GM18873 (cell line): ENCODE results near the gene FLNB.
A peak's percentile ranks its signal among the peaks of the same experiment; 100 is the strongest.
"Not testable (repeated sequence)": the region's sequence is repeated elsewhere in the genome, so short reads cannot be mapped to it uniquely, and the experiment has no call there.

Experiments used
- ATAC-seq: cut with Tn5 transposase; IDR thresholded peaks from one replicate; pipeline ENCODE4 v1.9.1; 2021; ENCODE audit warnings: mild to moderate bottlenecking, moderate library complexity, moderate number of reproducible peaks; ENCODE audit not compliant: unreplicated experiment, low FRiP score

Gene FLNB

DNA sequence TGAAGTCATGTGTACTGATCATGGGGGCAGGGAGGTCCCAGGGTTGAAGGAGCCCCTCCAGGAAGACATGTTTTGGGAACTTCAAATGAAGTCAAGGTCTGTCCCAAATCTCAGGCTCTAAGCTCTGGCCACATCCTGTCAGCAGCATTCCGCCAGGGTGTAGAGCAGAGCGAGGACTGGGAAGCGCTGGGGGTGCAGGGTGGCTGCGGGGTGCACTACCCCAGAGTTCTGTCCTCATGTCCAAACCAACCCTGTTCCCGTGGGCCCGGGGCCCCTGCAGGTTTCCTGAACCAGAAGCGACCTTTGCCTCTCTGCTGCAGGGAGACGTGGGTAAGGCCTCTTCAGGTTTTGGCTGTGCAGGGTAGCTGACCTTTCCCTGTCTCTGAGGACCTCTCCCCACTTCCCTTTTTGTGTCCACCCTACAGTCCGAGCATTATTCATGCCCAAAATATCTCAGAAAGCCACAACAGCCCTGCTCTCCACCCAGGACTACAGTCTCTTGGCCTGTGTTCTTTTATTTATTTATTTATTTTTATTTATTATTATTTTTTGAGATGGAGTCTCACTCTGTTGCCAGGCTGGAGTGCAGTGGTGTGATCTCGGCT lies 26.6 kb upstream of the FLNB start:
- ATAC-seq: no peak

DNA sequence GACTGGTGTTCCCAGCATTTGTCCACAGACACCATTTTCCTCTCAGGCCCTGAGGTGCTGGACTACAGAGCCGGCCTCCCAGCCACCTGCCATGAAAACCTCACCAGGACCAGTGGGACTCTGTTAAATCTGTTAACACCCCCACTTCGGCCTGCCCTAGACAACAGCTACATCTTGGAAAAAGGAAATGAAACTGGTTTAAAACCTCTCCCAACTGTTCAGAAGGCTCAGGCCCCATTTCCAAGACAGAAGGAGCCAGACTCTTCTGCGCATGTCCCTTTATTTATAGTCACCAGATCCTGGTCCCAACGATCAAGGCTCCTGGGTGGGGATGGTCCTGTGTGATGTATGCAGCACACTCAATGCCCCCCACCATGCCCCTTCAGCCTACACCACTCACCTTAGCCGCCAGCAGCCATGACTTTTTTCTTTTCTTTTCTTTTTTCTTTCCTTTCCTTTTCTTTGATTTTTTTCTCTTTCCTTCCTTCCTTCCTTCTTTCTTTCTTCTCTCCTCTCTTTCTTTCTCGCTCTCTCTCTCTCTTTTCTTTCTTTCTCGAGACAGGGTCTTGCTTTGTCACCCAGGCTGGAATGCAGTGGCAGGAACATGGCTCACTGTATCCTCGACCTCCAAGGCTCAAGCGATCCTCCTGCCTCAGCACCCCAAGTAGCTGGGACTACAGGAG lies 25.5 kb upstream of the FLNB start:
- no peak for ATAC-seq

DNA sequence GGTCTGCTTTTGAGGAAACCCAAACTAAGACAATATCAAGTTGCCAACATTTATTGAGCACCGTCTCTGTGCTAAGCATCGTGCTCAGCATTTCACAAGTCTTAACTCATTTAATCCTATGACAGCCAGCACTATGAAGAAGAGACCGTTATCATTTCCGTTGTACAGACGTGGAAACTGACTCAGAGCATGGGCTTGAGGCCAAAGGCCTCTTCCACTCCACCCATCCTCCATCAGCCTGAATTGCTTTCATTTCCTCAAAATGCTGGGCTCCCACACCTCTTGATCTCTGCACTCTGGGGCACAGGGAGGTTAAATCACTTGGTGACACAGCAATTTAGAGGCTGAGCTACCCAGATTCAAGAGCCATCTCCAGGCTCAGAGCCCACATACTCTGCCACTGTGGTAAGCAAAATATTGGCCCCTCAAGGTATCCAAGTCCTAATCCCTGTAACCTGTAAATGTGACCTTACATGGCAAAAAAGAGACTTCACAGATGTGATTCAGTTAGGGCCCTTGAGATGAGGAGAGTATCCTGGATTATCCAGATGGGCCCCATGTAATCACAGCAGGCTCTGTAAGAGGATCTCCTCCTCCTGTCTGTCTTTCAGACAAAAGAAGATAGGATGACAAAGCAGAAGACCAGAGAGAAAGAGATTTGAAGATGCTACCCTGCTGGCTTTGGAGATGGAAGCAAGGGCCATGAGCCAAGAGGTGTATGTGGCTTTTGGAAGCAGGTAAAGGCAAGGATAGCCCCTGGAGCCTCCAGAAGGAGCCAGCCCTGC lies 24.3 kb upstream of the FLNB start:
- peak; percentile 97 for ATAC-seq

DNA sequence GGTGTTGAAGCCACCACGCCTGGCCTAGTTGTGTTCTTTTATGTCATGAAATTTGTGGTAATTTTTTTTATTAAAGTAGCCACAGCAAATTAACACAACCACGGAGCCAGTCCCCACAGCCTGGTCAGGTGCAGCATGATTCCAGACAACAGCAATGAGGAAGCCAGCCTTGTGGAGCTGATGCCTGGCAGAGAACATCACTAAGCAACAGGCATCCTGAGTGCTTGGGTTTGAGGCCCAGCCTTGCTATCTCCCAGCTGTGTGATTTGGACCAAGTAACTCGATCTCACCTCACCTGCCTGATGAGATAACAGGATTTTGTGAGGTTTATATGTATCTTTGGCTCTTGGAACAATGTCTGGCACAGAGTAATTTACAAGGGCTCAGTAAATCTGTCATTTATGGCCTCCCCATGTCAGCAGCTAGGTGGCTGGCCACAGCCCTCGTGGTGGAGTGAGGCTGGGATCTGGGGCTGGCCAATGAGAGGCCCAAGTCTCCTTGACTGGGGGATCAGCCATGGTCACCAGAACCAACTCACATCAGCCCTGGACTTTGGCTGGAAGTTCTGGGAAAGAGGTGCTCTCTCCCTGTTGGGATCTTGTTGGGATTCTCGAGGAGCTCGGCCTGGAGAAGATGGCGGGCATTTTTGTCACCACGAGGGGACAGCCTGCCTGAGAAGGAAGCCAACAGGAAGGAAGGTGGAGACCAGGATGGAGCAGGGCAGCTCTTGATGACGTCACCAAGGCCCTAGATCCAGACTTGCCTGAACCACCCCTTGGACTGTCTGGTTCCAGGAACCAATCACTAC lies 22.8 kb upstream of the FLNB start:
- no peak for ATAC-seq

DNA sequence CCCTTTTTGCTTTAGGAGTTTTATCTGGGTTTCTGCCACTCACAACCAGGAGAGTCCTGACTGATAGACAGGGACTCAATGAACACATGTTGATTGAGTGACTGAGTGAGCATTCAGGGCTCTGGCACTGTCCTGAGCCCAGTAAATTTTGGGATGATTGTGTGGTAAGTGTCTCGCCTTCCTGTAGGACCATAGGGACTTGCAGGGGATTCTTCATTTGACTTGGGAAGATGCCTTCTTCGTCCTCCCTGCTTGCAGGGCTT lies 22.3 kb upstream of the FLNB start:
- no peak for ATAC-seq

DNA sequence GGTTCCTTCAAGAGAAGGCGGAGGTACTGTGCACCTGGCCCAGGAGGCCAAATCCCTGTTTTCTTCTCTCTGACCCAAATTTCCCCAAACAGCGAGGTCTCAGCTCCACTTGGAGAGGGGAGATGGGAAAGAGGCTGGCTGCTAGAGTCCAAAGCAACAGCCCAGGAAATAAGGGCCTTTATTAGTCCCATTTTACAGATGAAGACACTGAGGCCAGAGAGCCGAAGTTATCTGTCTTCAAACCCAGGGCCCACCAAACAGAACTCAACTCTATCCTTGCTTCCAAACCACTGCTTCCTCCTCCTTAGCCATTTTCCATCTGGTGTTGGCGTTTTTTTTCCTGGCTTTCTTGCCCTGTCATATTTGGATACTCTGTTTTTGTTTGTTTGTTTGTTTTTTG lies 22.0 kb upstream of the FLNB start:
- ATAC-seq: no peak

DNA sequence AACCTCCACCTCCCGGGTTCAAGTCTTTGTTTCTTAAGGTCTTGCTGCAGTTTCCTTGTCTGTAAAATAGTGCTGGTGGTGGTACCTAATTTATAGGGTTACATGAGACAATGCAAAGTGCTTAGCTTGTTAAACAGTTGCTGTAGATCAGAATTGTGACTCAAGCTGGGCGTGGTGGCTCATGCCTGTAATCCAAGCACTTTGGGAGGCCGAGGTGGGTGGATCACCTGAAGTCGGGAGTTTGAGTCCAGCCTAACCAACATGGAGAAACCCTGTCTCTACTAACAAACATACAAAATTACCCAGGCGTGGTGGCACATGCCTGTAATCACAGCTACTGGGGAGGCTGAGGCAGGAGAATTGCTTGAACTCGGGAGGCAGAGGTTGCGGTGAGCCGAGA lies 19.0 kb upstream of the FLNB start:
- not testable (repeated sequence) for ATAC-seq

DNA sequence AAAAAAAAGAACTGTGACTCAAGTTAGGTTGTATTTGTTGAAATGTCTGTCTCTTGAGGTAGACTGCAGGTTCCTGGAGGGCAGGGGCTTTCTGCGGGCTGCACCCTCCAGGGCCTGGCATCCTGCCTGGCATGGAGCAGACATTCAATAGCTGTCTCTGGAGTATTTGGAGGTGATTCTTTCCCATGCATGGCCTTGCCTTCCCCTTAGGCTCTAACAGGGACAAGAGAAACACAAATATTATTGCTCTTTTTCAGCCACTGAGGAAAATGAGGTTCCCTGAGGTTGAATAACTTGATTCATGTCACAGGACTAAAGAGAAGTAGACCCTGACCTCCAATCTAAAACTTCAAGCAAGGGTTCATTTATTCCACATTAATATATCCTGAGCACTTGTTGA lies 18.6 kb upstream of the FLNB start:
- ATAC-seq: no peak

DNA sequence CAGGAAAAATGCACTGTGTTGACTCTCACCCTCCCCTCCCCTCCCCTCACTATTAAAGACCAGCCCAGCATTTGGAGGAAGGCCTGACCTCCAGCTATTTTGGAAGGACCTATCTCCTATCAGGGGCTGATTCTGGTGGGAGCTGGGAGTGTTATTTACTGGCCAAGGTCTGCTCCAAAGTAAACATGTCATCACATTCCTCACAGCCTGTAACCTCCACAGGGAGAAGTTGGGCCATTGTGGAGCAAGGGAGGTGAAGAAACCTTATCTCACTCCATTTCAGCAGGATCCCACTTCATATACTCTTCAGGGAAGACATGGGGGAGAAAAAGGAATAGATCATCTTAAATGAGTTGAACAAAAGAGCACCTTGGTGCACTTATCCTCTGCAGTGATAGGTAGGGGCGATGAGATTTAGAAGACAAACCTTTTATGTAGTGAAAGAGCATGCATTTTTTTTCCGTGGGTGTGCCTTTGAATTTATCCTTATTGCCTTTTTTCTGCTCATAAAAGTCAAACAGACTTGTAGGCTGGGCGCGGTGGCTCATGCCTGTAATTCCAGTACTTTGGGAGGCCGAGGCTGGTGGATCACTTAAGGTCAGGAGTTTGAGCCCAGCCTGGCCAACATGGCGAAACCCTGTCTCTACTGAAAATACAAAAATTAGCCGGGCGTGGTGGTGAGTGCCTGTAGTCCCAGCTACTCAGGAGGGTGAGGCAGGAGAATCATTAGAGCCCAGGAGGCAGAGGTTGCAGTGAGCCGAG lies 15.6 kb upstream of the FLNB start:
- ATAC-seq: no peak

DNA sequence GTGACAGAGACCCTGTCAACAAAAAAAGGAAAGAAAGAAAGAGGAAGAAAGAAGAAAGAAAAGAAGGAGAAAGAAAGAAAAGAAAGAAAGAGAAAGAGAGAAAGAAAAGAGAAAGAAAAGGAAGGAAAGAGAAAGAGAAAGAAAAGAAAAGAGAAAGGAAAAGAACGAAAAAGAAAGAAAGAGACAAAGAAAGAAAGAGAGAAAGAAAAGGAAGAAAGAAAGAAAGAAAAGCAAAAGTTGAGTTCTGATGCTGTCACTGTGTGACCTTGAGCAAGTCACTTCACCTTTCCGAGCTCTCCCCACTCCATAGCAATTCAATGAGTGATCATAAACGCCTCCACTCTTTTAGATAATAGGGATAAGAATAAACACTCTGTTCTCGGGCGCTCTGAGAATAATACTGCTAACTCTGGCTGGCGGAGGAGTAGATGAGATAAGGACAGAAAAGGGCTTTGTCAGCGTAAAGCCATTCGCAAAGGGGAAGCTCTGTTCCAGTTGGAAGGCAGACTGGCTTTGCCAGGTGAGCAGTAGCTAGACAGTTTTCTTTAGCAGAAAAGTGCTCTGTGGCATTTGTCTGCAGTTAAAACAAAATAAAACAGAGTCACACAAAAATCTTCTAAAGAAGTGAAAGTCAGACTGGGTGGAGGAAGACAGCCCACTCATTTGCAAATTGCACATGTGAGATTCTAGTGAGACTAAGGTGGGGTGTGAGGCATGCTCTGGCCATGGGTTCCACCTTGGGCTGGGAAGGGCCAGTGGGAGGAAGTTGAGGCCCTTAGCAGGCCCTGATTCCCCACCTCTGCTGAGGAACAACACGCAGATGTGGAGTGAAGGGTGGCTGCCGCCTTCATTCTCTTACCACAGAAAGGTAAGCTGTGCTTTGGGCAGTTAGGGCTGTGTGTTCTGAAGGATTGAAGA lies 9.6 kb upstream of the FLNB start:
- ATAC-seq: no peak

DNA sequence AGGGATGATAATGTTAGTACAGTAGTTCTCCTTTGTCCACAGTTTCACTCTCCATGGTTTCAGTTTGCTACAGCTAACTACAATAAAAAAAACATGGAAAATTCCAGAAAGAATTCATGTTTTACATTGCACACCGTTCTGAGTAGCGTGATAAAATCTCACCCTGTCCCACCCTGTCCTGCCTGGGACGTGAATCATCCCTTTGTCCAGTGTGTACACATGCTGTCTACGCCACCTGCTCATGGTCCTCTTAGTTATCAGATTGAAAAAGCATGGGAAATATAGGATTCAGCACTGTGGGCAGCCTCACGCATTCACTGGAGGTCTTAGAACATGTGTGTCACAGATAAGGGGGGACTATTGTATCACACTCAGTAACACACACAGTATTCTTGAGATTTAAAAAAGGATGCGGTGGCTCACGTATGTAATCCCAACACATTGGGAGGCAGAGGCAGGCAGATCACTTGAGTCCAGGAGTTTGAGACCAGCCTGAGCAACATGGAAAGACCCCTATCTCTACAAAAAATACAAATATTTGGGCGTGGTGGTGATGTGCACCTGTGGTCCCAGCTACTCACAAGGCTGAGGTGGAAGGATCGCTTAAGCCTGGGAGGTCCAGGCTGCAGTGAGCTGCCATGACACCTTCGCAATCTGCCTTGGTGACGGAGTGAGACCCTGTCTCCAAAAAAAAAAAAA lies 8.7 kb upstream of the FLNB start:
- ATAC-seq: no peak

DNA sequence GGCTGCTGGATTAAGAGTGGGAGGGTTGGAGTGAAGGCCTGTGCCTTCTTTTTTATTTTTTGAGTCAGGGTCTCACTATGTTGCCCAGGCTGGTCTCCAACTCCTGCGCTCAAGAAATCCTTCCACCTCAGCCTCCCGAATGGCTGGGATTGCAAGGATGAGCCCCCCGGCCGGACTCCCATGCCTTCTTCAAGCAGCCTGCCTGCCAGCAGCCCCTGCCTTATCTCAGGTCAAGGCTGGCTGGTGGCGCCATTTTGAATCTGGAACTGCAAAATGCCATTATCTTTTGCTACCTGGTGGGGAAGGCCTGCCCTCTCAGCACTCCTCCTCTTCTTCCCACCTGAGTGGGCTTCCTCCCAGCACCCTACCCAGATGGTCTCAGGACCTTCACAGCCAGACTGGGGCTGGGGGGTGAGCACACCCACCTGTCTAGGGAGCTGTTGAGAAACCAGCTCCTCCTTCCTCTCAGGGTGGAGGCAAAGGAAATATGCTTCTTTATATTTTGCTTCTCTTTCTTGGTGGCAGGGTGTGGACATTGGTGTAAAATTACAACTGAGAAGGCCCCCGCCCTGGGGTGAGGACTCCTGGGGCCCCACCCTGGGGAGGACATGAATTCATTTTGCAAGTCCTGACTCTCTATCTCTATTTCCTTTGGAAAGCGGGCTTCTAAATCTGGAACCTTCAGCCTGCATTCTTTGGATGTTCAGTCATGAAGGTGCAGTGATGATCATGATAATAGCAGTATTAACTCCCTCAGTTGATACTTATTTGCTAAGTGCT lies 7.7 kb upstream of the FLNB start:
- no peak for ATAC-seq

DNA sequence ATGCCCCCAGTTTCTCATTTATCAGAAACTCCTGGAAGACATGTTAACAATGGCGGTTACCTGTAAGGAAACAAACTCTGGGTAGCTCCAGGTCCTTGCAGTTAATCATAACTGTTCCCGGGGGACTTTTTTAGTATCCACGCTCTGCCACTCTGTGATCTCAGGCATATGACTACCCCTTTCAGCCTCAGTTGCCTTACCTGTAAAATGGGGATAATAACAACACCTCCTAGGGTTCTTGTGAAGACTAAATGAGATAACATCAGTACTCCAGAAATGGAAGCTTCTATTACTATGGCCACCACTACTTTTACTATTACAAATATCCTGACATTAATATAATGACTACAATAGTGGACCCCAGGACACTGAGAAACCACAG lies 7.1 kb upstream of the FLNB start:
- ATAC-seq: no peak

DNA sequence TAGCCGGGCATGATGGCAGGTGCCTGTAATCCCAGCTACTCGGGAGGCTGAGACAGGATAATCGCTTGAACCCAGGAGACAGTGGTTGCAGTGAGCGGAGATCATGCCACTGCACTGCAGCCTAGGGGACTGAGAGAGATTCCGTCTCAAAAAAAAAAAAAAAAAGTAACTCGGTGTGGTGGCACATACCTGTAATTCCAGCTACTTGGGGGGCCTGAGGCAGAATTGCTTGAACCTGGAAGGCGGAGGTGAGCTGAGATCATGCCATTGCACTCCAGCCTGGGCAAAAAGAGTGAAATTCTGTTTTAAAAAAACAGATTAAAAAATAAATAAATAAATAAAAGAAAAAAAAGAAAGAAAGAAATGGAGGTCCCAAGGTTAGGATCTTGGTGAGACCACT lies 6.2 kb upstream of the FLNB start:
- ATAC-seq: no peak

DNA sequence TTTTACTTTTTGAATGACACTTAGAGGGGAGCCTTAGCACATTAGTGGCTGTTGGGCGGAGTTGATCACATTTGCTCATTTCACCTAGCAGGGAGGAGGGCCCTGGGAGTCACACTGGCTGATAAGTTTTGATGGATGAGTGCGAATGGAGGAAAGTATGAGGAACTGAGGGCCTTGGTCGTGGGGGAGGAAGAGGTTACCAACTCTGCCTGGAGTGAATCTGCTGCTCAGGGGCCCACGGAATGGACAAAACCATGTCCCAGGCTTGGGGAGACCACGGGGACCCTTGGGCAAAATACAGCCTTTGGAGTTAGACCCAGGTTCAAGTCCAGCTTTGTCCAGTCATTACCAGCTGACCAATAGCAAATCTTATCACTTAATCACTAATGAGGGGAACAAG lies 5.1 kb upstream of the FLNB start:
- ATAC-seq: no peak

DNA sequence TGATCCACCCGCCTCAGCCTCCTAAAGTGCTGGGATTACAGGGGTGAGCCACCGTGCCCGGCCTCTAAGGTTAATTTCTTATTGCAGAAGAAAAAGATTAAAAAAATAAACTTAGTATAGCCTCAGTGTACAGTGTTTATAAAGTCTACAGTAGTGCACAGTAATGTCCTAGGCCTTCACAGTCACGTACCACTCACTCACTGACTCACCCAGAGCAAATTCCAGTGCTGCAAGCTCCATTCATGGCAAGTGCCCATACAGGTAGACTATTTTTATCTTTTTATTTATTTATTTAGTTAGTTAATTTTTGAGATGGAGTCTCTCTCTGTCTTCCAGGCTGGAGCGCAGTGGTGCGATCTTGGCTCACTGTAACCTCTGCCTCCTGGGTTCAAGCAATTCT lies 3.2 kb upstream of the FLNB start:
- no peak for ATAC-seq

DNA sequence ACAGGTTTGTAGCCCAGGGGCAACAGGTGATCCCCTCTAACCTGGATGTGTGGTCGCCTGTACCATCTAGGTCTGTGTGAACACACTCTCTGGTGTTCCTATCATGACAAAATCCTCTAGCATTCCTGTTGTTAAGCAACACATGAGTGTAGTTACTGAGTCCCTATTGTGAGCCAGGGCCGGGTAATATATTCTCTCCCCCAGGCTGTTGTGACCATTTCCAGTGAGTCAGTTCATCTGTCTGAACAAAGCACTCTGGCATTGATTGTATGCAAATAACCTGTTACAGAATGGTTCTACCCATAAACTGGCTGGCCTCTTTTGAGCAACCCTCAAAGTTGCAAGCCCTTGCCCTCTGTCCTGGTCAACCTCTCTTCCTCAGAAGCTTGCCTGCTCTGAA lies 2.6 kb upstream of the FLNB start:
- no peak for ATAC-seq

DNA sequence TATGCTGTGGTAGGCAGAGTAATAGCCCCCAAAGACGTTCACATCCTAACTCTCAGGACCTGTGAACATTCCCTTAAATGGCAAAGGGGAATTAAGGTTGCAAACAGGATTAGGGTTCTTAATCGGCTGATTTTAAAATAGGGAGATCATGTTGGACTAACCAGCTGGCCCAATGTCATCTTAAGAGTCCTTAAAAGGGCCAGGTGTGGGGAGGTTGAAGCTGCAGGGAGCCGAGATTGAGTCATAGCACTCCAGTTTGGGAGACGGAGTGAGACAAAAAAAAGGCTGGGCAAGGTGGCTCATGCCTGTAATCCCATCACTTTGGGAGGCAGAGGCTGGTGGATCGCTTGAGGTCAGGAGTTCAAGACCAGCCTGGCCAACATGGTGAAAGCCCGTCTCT lies 1.6 kb upstream of the FLNB start:
- ATAC-seq: no peak
